Endodermal cell (in vitro differentiated cells): ENCODE measurements around the gene APCDD1. TPM values are rescaled to one million over a fixed set of nuclear protein-coding genes. Genes with fewer than 3 reads are reported as not detected.

Source experiments
- DNase-seq: peaks from one replicate; pipeline ENCODE4 v3.0.0-alpha.2; 2017
- H3K27ac ChIP-seq: 2 replicates; pipeline ENCODE4 v1.5.1; 2013; ENCODE audit warnings: mild to moderate bottlenecking, low read depth, low read length, moderate library complexity
- H3K27me3 ChIP-seq: 2 replicates; pipeline ENCODE4 v1.6.1; 2013; ENCODE audit warnings: mild to moderate bottlenecking, low read length, moderate library complexity; ENCODE audit not compliant: insufficient read depth, control insufficient read depth, poor library complexity, severe bottlenecking
- H3K36me3 ChIP-seq: 2 replicates; pipeline ENCODE4 v1.7.0; 2013; ENCODE audit warnings: mild to moderate bottlenecking, low read length, moderate library complexity; ENCODE audit not compliant: control insufficient read depth, insufficient read depth
- H3K4me1 ChIP-seq: one replicate; pipeline ENCODE4 v1.7.0; 2013; ENCODE audit warnings: low read length; ENCODE audit not compliant: control insufficient read depth, insufficient read depth
- H3K4me3 ChIP-seq: 2 replicates; pipeline ENCODE4 v1.5.1; 2013; ENCODE audit warnings: mild to moderate bottlenecking, low read length, moderate library complexity
- H3K9ac ChIP-seq: 2 replicates; pipeline ENCODE4 v1.6.1; 2013; ENCODE audit warnings: mild to moderate bottlenecking, low read length, moderate library complexity; ENCODE audit not compliant: poor library complexity, severe bottlenecking; ENCODE audit errors: extremely low read depth
- H3K9me3 ChIP-seq: 2 replicates; pipeline ENCODE4 v1.6.1; 2013; ENCODE audit warnings: mild to moderate bottlenecking, low read length, moderate library complexity; ENCODE audit not compliant: control insufficient read depth
- H3K27ac Mint-ChIP-seq: 2 replicates; pipeline ENCODE4 v1.8.0; 2020; ENCODE audit warnings: mixed read lengths
- H3K27me3 Mint-ChIP-seq: 2 replicates; pipeline ENCODE4 v1.8.0; 2021; ENCODE audit warnings: mild to moderate bottlenecking, mixed read lengths; ENCODE audit not compliant: insufficient read depth
- H3K36me3 Mint-ChIP-seq: 2 replicates; pipeline ENCODE4 v1.8.0; 2020; ENCODE audit warnings: low read depth, mixed read lengths
- H3K4me1 Mint-ChIP-seq: 2 replicates; pipeline ENCODE4 v1.8.0; 2020; ENCODE audit warnings: mixed read lengths
- H3K4me3 Mint-ChIP-seq: 2 replicates; pipeline ENCODE4 v1.8.0; 2020; ENCODE audit warnings: mild to moderate bottlenecking, moderate library complexity, mixed read lengths
- H3K9me3 Mint-ChIP-seq: 2 replicates; pipeline ENCODE4 v1.8.0; 2020; ENCODE audit warnings: mild to moderate bottlenecking, mixed read lengths
- CTCF ChIP-seq: fragments of 200-600 bp; sonication (generic); conservative IDR thresholded peaks from 2 replicates; pipeline ENCODE4 v1.5.0; 2021; ENCODE audit warnings: antibody characterized with exemption, mild to moderate bottlenecking
- WGBS, 2 experiments: methylation state at CpG; one replicate each; pipeline versions ENCODE4 v1.1.5 to v1.1.7; 2013; ENCODE audit warnings: missing lambda C conversion rate in 2 of 2, mixed read lengths in 1 of 2; ENCODE audit not compliant: insufficient coverage in 1 of 2, insufficient read length in 1 of 2; 5-methylcytosine and 5-hydroxymethylcytosine counted together
- total RNA-seq, 2 donors: library from RNA; stranded (reverse); fragmentation: NEBNext Ultra II Directional in 1 of 2; extraction: Animal tissue kit (Norgen Biotek cat#: 25700) in 1 of 2; gene quantifications; 2 replicates in 1 of 2; 3 replicates in 1 of 2; pipeline ENCODE4 v1.2.1, GENCODE V29; 2021

APCDD1 gene
- total RNA-seq, 2 donors from 2014 or later: 6.5 to 9.0 TPM

GRCh38 chr18:10482985-10483949 is 28.8 kb downstream of the APCDD1 start:
- H3K4me3 Mint-ChIP-seq: no peak overlapping the region
- no peak for DNase-seq
- H3K27ac ChIP-seq: no peak overlapping the region
- no peaks in the 10 kb centered on the region for H3K4me1 ChIP-seq
- no peak overlapping the region for H3K4me3 ChIP-seq
- WGBS, 2 experiments: 93 to 98% methylated on average over 16 to 20 of the region's 20 CpGs
- peaks cover 5% of the 10 kb centered on the region for H3K27me3 Mint-ChIP-seq
- H3K27ac Mint-ChIP-seq: no peak overlapping the region
- H3K27me3 ChIP-seq: no peaks in the 10 kb centered on the region
- H3K9me3 Mint-ChIP-seq: no peaks in the 10 kb centered on the region
- peaks cover 7% of the 10 kb centered on the region for H3K36me3 ChIP-seq
- no peak for TF ChIP-seq CTCF
- H3K9ac ChIP-seq: no peak overlapping the region
- H3K9me3 ChIP-seq: no peaks in the 10 kb centered on the region
- H3K36me3 Mint-ChIP-seq: peaks cover 19% of the 10 kb centered on the region
- peaks cover 5% of the 10 kb centered on the region for H3K4me1 Mint-ChIP-seq

- H3K36me3 Mint-ChIP-seq: peaks cover 17% of the 10 kb centered on the region
- H3K27ac Mint-ChIP-seq: no peak overlapping the region
- no peak for DNase-seq
- H3K9ac ChIP-seq: no peak overlapping the region
- no peak overlapping the region for H3K4me3 ChIP-seq
- peaks cover 5% of the 10 kb centered on the region for H3K4me1 Mint-ChIP-seq
- H3K27me3 Mint-ChIP-seq: no peaks in the 10 kb centered on the region
- no peak for TF ChIP-seq CTCF
- H3K27ac ChIP-seq: no peak overlapping the region
- no peaks in the 10 kb centered on the region for H3K4me1 ChIP-seq
- WGBS, 2 experiments: 97 to 100% methylated on average over 10 to 20 of the region's 20 CpGs
- no peaks in the 10 kb centered on the region for H3K27me3 ChIP-seq
- H3K9me3 ChIP-seq: no peaks in the 10 kb centered on the region
- H3K9me3 Mint-ChIP-seq: no peaks in the 10 kb centered on the region
- H3K36me3 ChIP-seq: peaks cover 4% of the 10 kb centered on the region
- H3K4me3 Mint-ChIP-seq: no peak overlapping the region
Observed at GRCh38 chr18:10485475-10485874, 31.0 kb downstream of the APCDD1 start.

GRCh38 chr18:10486362-10486761 is 31.9 kb downstream of the APCDD1 start:
- H3K36me3 Mint-ChIP-seq: peaks cover 17% of the 10 kb centered on the region
- no peaks in the 10 kb centered on the region for H3K27me3 Mint-ChIP-seq
- H3K27ac ChIP-seq: no peak overlapping the region
- H3K27me3 ChIP-seq: no peaks in the 10 kb centered on the region
- no peak for DNase-seq
- H3K9ac ChIP-seq: no peak overlapping the region
- no peaks in the 10 kb centered on the region for H3K9me3 Mint-ChIP-seq
- no peak overlapping the region for H3K4me3 Mint-ChIP-seq
- no peak for TF ChIP-seq CTCF
- H3K4me3 ChIP-seq: no peak overlapping the region
- H3K27ac Mint-ChIP-seq: no peak overlapping the region
- WGBS, 2 experiments: 76 to 81% methylated on average over 3 of the region's 3 CpGs
- peaks cover 5% of the 10 kb centered on the region for H3K4me1 Mint-ChIP-seq
- H3K36me3 ChIP-seq: peaks cover 4% of the 10 kb centered on the region
- no peaks in the 10 kb centered on the region for H3K4me1 ChIP-seq
- no peaks in the 10 kb centered on the region for H3K9me3 ChIP-seq
